Stimulated activated CD4-positive, alpha-beta T cell treated with anti-CD3 and anti-CD28 coated beads, TNF-alpha, amount 100 ng/mL, for 1 hour (primary cell): ENCODE data around the gene LRRC4C.

Experiments
- DNase-seq, 3 donors: peaks; one replicate each; pipeline ENCODE4 v3.0.0-alpha.2; 2020; ENCODE audit warnings: low read depth in 3 of 3, low spot score in 1 of 3

Gene LRRC4C

GRCh38 chr11:41419901-41420300 is 39.6 kb downstream of the LRRC4C start:
- no peak for DNase-seq

- DNase-seq, result no peak
These were observed 44.5 kb downstream of the LRRC4C start for GRCh38 chr11:41414771-41415440.

GRCh38 chr11:41413843-41414242 is 45.6 kb downstream of the LRRC4C start:
- no peak for DNase-seq

- DNase-seq, result no peak
These were observed 53.6 kb downstream of the LRRC4C start for GRCh38 chr11:41405812-41406211.

- DNase-seq, result no peak
These were observed 55.3 kb downstream of the LRRC4C start for GRCh38 chr11:41404109-41404508.

- no peak for DNase-seq
These were observed 56.0 kb downstream of the LRRC4C start for GRCh38 chr11:41403458-41403857.

- DNase-seq, result no peak
These were observed 58.6 kb downstream of the LRRC4C start for GRCh38 chr11:41400819-41401382.

- no peak for DNase-seq
These were observed 59.3 kb downstream of the LRRC4C start for GRCh38 chr11:41400124-41400523.

- no peak for DNase-seq
These were observed 60.1 kb downstream of the LRRC4C start for GRCh38 chr11:41399323-41399722.

GRCh38 chr11:41398175-41398574 is 61.3 kb downstream of the LRRC4C start:
- DNase-seq, result no peak

GRCh38 chr11:41394521-41395195 is 64.8 kb downstream of the LRRC4C start:
- no peak for DNase-seq

- DNase-seq, result no peak
These were observed 66.9 kb downstream of the LRRC4C start for GRCh38 chr11:41392596-41392995.

- no peak for DNase-seq
These were observed 69.8 kb downstream of the LRRC4C start for GRCh38 chr11:41389623-41390130.

GRCh38 chr11:41384329-41384728 is 75.1 kb downstream of the LRRC4C start:
- DNase-seq, result no peak

GRCh38 chr11:41383768-41384167 is 75.7 kb downstream of the LRRC4C start:
- DNase-seq, result no peak

- DNase-seq, result no peak
These were observed 76.5 kb downstream of the LRRC4C start for GRCh38 chr11:41382927-41383326.

GRCh38 chr11:41379084-41379483 is 80.4 kb downstream of the LRRC4C start:
- no peak for DNase-seq

GRCh38 chr11:41377709-41378394 is 81.6 kb downstream of the LRRC4C start:
- DNase-seq, result no peak

GRCh38 chr11:41351825-41352224 is 107.6 kb downstream of the LRRC4C start:
- DNase-seq, result no peak

GRCh38 chr11:41346042-41346441 is 113.4 kb downstream of the LRRC4C start:
- DNase-seq, result no peak

- no peak for DNase-seq
These were observed 125.2 kb downstream of the LRRC4C start for GRCh38 chr11:41334007-41334933.
